ENCODE measurements around the gene LYPD6B.

- TF ChIP-seq CTCF (conservative IDR thresholded peaks at IDR 0.05; ENCODE audit: low read length) (no peak), EZH2phosphoT487 (IDR thresholded peaks at IDR 0.05; ENCODE audit: borderline replicate concordance, low read depth, low read length) (no peak)
Measured at GRCh38 chr2:149039213-149039724, 770 bp downstream of the LYPD6B start.
